HepG2 (cell line): ENCODE results near the gene ZNF446. TPM values are rescaled to one million over a fixed set of nuclear protein-coding genes. Genes with fewer than 3 reads are reported as not detected.
A peak's percentile ranks its signal among the peaks of the same experiment; 100 is the strongest.

ENCODE experiments used
- CENPX ChIP-seq: sonication (generic); formaldehyde crosslinking; IDR thresholded peaks from 2 replicates; pipeline ENCODE4 v1.9.0; 2021; ENCODE audit warnings: mild to moderate bottlenecking, missing genetic modification reagents, moderate library complexity
- ELF1 ChIP-seq: sonication (generic); formaldehyde crosslinking; IDR thresholded peaks from 2 replicates; pipeline ENCODE4 v1.4.0; 2020; ENCODE audit warnings: missing genetic modification reagents
- FOXO1 ChIP-seq: sonication (generic); formaldehyde crosslinking; IDR thresholded peaks from 2 replicates; pipeline ENCODE4 v1.4.0; 2020; ENCODE audit warnings: missing genetic modification reagents
- KAT7 ChIP-seq: IDR thresholded peaks from 2 replicates; pipeline ENCODE4 v1.6.1; 2018; ENCODE audit warnings: borderline replicate concordance, missing compliant biosample characterization
- TAF15 ChIP-seq: fragments of 200-400 bp; formaldehyde crosslinking; IDR thresholded peaks from one replicate; pipeline ENCODE4 v1.6.1; 2018; ENCODE audit warnings: mild to moderate bottlenecking, low read depth, low read length; ENCODE audit not compliant: poor library complexity, severe bottlenecking
- TP53 ChIP-seq: sonication (generic); formaldehyde crosslinking; conservative IDR thresholded peaks from 2 replicates; pipeline ENCODE4 v1.4.0; 2020; ENCODE audit warnings: missing genetic modification reagents
- ZEB1 ChIP-seq: IDR thresholded peaks from 2 replicates; pipeline ENCODE4 v1.6.1; 2012; ENCODE audit warnings: mild to moderate bottlenecking, low read depth, inconsistent platforms; ENCODE audit not compliant: insufficient replicate concordance
- ZNF318 ChIP-seq: sonication (generic); formaldehyde crosslinking; IDR thresholded peaks from 2 replicates; pipeline ENCODE4 v1.4.0; 2020; ENCODE audit warnings: mild to moderate bottlenecking, missing genetic modification reagents
- ZNF446 ChIP-seq: sonication (generic); formaldehyde crosslinking; IDR thresholded peaks from 2 replicates; pipeline ENCODE4 v1.5.0; 2020; ENCODE audit warnings: mild to moderate bottlenecking, missing genetic modification reagents
- ZUFSP ChIP-seq: sonication (generic); formaldehyde crosslinking; IDR thresholded peaks from 2 replicates; pipeline ENCODE4 v1.9.0; 2021; ENCODE audit warnings: missing genetic modification reagents, mild to moderate bottlenecking, borderline replicate concordance
- polyA plus RNA-seq, 8 experiments: library from polyadenylated mRNA; depleted of rRNA in 3 of 8; stranded (reverse) in 7 of 8; unstranded in 1 of 8; fragments of >200 nt; fragmentation: Illumina TruSeq in 4 of 8; extraction: Trizol in 4 of 8; gene quantifications; 2 replicates each; pipeline versions ENCODE4 v1.2.1 to v1.2.3, GENCODE V29; 2011 to 2016; ENCODE audit warnings: low read depth in 4 of 8, missing spikeins in 1 of 8, mixed read lengths in 1 of 8; ENCODE audit not compliant: insufficient read depth in 1 of 8
- total RNA-seq, 5 experiments: library from RNA; depleted of rRNA; stranded (reverse); fragments of >200 nt; fragmentation: Illumina TruSeq; extraction: Trizol; gene quantifications; 2 replicates each; pipeline ENCODE4 v1.2.3, GENCODE V29; 2016; ENCODE audit warnings: low read depth in 1 of 5
- TF ChIP-seq, protein P1 (sequence below): sonication (generic); formaldehyde crosslinking; IDR thresholded peaks from 2 replicates; pipeline ENCODE4 v1.8.0; 2022; ENCODE audit warnings: mild to moderate bottlenecking, missing genetic modification reagents, borderline replicate concordance
- TF ChIP-seq, protein P2 (sequence below): IDR thresholded peaks from 2 replicates; pipeline ENCODE4 v1.6.1; 2016
- TF ChIP-seq, protein P3 (sequence below): sonication (generic); formaldehyde crosslinking; IDR thresholded peaks from 2 replicates; pipeline ENCODE4 v1.4.0; 2020; ENCODE audit warnings: missing genetic modification reagents, borderline replicate concordance

ZNF446 gene
- total and polyA plus RNA-seq, 2 of the 13 experiments (the other 11 are each of a cell fraction or from before 2014, with no cell fraction given): 3.0 to 3.6 TPM

- TF ChIP-seq ZUFSP (CRISPR knock-in tag) (no peak), FOXO1 (CRISPR knock-in tag) (0 out of 2 replicates have a peak, but pooled peaks have one; percentile 29), TP53 (no peak), CENPX (CRISPR knock-in tag) (no peak), KAT7 (CRISPR knock-in tag) (peak; percentile 63; the same call in 1 of the 2 replicates), ZNF446 (CRISPR knock-in tag) (no peak), ELF1 (no peak), TAF15 (no peak), ZNF318 (peak; percentile 81; the same call in 1 of the 2 replicates), ZEB1 (no peak)
- TF ChIP-seq, protein P1, sequence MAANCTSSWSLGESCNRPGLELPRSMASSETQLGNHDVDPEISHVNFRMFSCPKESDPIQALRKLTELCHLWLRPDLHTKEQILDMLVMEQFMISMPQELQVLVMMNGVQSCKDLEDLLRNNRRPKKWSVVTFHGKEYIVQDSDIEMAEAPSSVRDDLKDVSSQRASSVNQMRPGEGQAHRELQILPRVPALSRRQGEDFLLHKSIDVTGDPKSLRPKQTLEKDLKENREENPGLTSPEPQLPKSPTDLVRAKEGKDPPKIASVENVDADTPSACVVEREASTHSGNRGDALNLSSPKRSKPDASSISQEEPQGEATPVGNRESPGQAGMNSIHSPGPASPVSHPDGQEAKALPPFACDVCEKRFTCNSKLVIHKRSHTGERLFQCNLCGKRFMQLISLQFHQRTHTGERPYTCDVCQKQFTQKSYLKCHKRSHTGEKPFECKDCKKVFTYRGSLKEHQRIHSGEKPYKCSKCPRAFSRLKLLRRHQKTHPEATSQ (CRISPR knock-in tag): no peak
- TF ChIP-seq, protein P2, sequence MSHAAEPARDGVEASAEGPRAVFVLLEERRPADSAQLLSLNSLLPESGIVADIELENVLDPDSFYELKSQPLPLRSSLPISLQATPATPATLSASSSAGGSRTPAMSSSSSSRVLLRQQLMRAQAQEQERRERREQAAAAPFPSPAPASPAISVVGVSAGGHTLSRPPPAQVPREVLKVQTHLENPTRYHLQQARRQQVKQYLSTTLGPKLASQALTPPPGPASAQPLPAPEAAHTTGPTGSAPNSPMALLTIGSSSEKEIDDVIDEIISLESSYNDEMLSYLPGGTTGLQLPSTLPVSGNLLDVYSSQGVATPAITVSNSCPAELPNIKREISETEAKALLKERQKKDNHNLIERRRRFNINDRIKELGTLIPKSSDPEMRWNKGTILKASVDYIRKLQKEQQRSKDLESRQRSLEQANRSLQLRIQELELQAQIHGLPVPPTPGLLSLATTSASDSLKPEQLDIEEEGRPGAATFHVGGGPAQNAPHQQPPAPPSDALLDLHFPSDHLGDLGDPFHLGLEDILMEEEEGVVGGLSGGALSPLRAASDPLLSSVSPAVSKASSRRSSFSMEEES (CRISPR knock-in tag): peak; percentile 60; the same call in 1 of the 2 replicates
- TF ChIP-seq, protein P3, sequence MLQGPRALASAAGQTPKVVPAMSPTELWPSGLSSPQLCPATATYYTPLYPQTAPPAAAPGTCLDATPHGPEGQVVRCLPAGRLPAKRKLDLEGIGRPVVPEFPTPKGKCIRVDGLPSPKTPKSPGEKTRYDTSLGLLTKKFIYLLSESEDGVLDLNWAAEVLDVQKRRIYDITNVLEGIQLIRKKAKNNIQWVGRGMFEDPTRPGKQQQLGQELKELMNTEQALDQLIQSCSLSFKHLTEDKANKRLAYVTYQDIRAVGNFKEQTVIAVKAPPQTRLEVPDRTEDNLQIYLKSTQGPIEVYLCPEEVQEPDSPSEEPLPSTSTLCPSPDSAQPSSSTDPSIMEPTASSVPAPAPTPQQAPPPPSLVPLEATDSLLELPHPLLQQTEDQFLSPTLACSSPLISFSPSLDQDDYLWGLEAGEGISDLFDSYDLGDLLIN (CRISPR knock-in tag): no peak; the same call in 1 of the 2 replicates
Measured at GRCh38 chr19:58513694-58514563, 37.8 kb downstream of the ZNF446 start (continued).
